Right lobe of liver (tissue), 6 donors: ENCODE results near the gene PCSK4. TPM values are rescaled to one million over a fixed set of nuclear protein-coding genes. Genes with fewer than 3 reads are reported as not detected.
A peak's percentile ranks its signal among the peaks of the same experiment; 100 is the strongest.
"Not testable (repeated sequence)": the region's sequence is repeated elsewhere in the genome, so short reads cannot be mapped to it uniquely, and the experiment has no call there.

ENCODE experiments used
- ATAC-seq, 4 donors: fragments of 200-7000 bp; cut with Tn5 transposase; one replicate each; pipeline ENCODE4 v1.9.1; 2020; ENCODE audit warnings: mild to moderate bottlenecking in 4 of 4, moderate library complexity in 4 of 4
- DNase-seq, 3 donors: peaks; one replicate each; pipeline ENCODE4 v3.0.0-alpha.2; 2020
- H3K27ac ChIP-seq, 3 donors: fragments of 200-600 bp; one replicate each; pipeline ENCODE4 v1.8.0; 2022
- H3K27me3 ChIP-seq, 2 donors: fragments of 200-600 bp; one replicate each; pipeline ENCODE4 v1.8.0; 2022
- H3K36me3 ChIP-seq, 4 donors: fragments of 200-600 bp; sonication (generic) in 1 of 4; one replicate each; pipeline versions ENCODE4 v1.5.1 to v1.8.0; 2017 to 2022; ENCODE audit warnings: control low read depth in 1 of 4
- H3K4me1 ChIP-seq, 4 donors: fragments of 200-600 bp; sonication (generic) in 1 of 4; one replicate each; pipeline versions ENCODE4 v1.5.1 to v1.8.0; 2017 to 2022; ENCODE audit warnings: control low read depth in 1 of 4
- H3K4me3 ChIP-seq, 3 donors: fragments of 200-600 bp; one replicate each; pipeline ENCODE4 v1.8.0; 2022
- H3K9me3 ChIP-seq, 4 donors: fragments of 200-600 bp; sonication (generic) in 1 of 4; one replicate each; pipeline versions ENCODE4 v1.5.1 to v1.8.0; 2017 to 2022; ENCODE audit warnings: control low read depth in 1 of 4
- CTCF ChIP-seq, 4 donors: fragments of 200-600 bp in 3 of 4; fragments of 450-650 bp in 1 of 4; IDR thresholded peaks; one replicate each; pipeline versions ENCODE4 v1.5.1 to v1.8.0; 2016 to 2022; ENCODE audit warnings: antibody characterized with exemption in 4 of 4, mild to moderate bottlenecking in 2 of 4
- POLR2A ChIP-seq: fragments of 450-650 bp; IDR thresholded peaks from one replicate; pipeline ENCODE4 v1.6.1; 2017; ENCODE audit warnings: antibody characterized with exemption, mild to moderate bottlenecking
- WGBS: methylation state at CpG from one replicate; pipeline ENCODE4 v1.1.6; 2018; ENCODE audit warnings: low coverage, low lambda C conversion rate; ENCODE audit not compliant: insufficient coverage; ENCODE audit errors: missing lambda C conversion rate; 5-methylcytosine and 5-hydroxymethylcytosine counted together
- intact Hi-C, 2 donors: fragments of 100-400 bp; cut with DNase I; formaldehyde crosslinking; loops; one replicate each; pipeline versions ENCODE4 v1.11.2 to v1.14.1; 2022
- total RNA-seq, 6 experiments: library from RNA; depleted of rRNA in 2 of 6; stranded (reverse); fragments of >200 nt in 2 of 6; fragmentation: NEBNext Ultra II Directional in 3 of 6; extraction: Animal tissue kit (Norgen Biotek cat#: 25700) in 3 of 6; gene quantifications; one replicate each; pipeline versions ENCODE4 v1.1.0 to v1.2.4, GENCODE V29; 2016 to 2023
- donor health status: DM: no; HTN: yes; CAD: no.
- donor health status: DM: no; HTN: no; CAD: no.
- donor health status: DM: no; HTN: no; CAD: no.
- donor health status: DM: no; HTN: yes; CAD: no.
- donor health status: DM: no; HTN: yes; CAD: no.

Gene PCSK4
- total RNA-seq, 6 experiments from 2014 or later = 2.0 to 8.0 (median 3.6) TPM

DNA sequence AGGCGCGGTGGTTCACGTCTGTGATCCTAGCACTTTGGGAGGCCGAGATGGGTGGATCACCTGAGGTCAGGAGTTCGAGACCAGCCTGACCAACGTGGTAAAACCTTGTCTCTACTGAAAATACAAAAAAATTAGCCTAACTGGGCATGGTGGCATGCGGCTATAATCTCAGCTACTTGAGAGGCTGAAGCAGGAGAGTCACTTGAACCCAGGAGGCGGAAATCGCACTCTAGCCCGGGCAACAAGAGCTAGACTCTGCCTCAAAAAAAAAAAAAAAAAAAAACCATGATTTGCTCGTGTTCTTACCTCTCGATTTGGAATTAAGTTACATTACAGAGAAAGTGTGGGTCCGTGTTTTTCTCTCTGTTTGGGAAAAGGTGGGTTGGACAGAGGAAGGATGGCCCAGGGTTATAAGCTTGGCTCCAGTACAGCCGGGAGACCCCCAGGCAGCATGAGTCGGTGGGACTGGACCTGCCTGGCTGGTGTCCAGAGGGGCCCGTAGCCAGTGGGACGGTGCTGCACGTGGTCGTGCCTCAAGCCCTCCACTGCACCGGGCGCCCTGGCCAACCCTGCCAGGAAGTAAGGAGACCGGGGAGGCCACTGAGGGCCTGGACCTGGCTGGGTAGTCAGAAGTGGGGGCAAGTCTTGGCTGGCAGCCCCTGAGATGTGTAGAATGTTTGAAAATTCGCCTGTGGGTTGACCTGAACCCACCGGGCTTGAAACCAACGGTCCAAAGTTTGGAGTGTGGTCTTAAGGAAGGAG is 48.3 kb downstream of the PCSK4 start:
- H3K4me1 ChIP-seq = peaks cover 0 to 24% (median 5%) of the 10 kb centered on the region in 4 donors
- DNase-seq (no peak), ATAC-seq (no peak)
- H3K27ac ChIP-seq = no peak overlapping the region
- H3K9me3 ChIP-seq = no peaks in the 10 kb centered on the region
- 88% methylated on average over 14 of the region's 25 CpGs for WGBS
- no peak for TF ChIP-seq POLR2A
- TF ChIP-seq CTCF (IDR thresholded peaks at IDR 0.05) = no peak
- intact Hi-C loops = loop anchor here in 1 of 2 donors (10.0 kb wide), 1 partner anchor 73 kb away; the partner anchor contains the start of gene ADAMTSL5
- H3K27me3 ChIP-seq = peaks cover 7 to 9% of the 10 kb centered on the region in 2 donors
- H3K36me3 ChIP-seq = peaks cover 0 to 31% (median 15%) of the 10 kb centered on the region in 4 donors
- no peak overlapping the region for H3K4me3 ChIP-seq

DNA sequence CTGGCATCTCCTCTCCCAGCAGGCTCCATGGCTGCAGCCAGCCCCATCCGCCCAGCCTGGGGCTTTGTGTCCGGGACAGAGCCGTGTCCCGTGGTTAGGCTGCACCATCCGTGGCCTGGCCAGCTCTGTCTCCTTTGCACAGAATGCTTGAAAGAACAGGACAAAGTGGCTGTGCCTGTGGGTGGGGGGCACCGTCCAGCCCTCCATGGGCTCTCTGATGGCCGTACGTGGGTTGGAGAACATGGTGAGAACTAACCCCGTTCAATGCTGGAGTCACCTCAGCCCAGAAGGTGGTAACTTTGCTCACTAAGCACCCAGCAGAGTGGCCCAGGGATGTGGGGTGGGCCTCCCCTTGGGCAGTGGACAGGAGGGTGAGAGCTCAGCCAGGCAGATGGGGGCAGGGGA is 49.1 kb downstream of the PCSK4 start:
- intact Hi-C loops = loop anchor here in 1 of 2 donors (10.0 kb wide), 1 partner anchor 74 kb away; the partner anchor contains the start of gene ADAMTSL5
- TF ChIP-seq POLR2A = no peak

DNA sequence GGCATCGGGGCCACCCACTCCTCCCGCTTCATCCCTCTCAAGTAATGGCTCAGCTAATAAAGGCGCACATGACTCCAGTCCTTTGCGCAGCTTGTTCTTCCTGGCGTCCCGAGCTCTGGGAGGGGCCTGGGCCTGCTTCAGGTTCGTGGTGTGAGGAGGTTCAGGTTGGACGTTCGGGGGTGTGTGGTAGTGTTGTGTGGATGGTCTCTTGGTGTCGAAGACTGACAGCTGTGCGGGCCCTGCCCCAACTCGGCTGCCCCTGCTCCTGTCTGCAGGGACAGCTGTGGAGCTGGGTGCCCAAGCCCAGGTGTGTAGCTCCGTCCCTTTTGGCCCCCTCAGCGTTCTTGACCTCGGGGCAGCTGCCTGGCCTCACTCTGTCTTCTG is 49.7 kb downstream of the PCSK4 start:
- intact Hi-C loops = loop anchor here in 1 of 2 donors (10.0 kb wide), 1 partner anchor 74 kb away; the partner anchor contains the start of gene ADAMTSL5
- no peak overlapping the region for H3K27ac ChIP-seq
- no peak overlapping the region for H3K4me3 ChIP-seq
- no peaks in the 10 kb centered on the region for H3K9me3 ChIP-seq
- H3K4me1 ChIP-seq = peaks cover 0 to 13% (median 5%) of the 10 kb centered on the region in 4 donors
- H3K27me3 ChIP-seq = no peaks in the 10 kb centered on the region
- 93% methylated on average over 3 of the region's 15 CpGs for WGBS
- no peak for ATAC-seq
- DNase-seq = no peak
- peaks cover 0 to 31% (median 15%) of the 10 kb centered on the region in 4 donors for H3K36me3 ChIP-seq
- TF ChIP-seq POLR2A = no peak
- no peak for TF ChIP-seq CTCF (IDR thresholded peaks at IDR 0.05)

More for the DNA sequence above, 49.1 kb downstream of the PCSK4 start:
- H3K9me3 ChIP-seq = no peaks in the 10 kb centered on the region
- DNase-seq (no peak), ATAC-seq (no peak)
- WGBS = 92% methylated on average over 6 of the region's 9 CpGs
- H3K36me3 ChIP-seq = peaks cover 0 to 31% (median 15%) of the 10 kb centered on the region in 4 donors
- H3K4me1 ChIP-seq = peaks cover 0 to 16% (median 5%) of the 10 kb centered on the region in 4 donors
- no peak overlapping the region for H3K4me3 ChIP-seq
- peaks cover 0 to under 1% of the 10 kb centered on the region in 2 donors for H3K27me3 ChIP-seq
- H3K27ac ChIP-seq = no peak overlapping the region

GRCh38 chr19:1439525-1440417 is 50.4 kb downstream of the PCSK4 start:
- not testable (repeated sequence) for ATAC-seq, H3K27ac ChIP-seq, H3K9me3 ChIP-seq, DNase-seq, H3K27me3 ChIP-seq
- Histone ChIP-seq H3K4me1 (peaks cover 0 to 10% (median 3%) of the 10 kb centered on the region in 4 donors), H3K4me3 (peak overlapping the region; percentile 84 to 99 (median 97)), H3K36me3 (peaks cover 0 to 31% (median 15%) of the 10 kb centered on the region in 4 donors)
- intact Hi-C loops = loop anchor here in 1 of 2 donors (10.0 kb wide), 1 partner anchor 75 kb away; the partner anchor contains the start of gene ADAMTSL5
- 53% methylated on average over 21 of the region's 57 CpGs for WGBS

DNA sequence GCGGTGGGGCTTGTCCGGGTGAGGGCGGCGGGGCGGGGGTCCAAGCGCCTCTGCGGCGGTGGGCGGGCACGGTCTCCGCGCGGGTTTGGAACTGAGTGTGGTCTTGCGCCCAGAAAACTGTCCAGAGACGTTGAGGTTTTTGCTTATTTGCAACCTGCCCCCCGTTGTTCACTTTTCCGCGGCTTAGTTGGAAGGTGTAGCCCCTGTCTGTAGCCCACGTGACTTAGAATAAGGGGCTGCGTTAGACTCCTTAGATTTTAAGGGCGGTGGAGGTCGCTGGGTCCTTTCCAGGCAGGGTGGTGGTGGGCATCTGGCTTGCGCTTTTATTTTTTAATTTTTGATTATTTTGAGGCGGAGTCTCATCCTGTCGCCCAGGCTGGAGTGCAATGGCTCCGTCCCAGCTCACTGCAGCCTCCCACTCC is 51.2 kb downstream of the PCSK4 start:
- H3K4me3 ChIP-seq = peak overlapping the region; percentile 84 to 99 (median 97)
- H3K27me3 ChIP-seq = no peaks in the 10 kb centered on the region
- H3K27ac ChIP-seq = peak overlapping the region; percentile 64 to 76 (median 75)
- H3K4me1 ChIP-seq = peaks cover 0 to 10% (median 3%) of the 10 kb centered on the region in 4 donors
- TF ChIP-seq POLR2A (no peak), CTCF (IDR thresholded peaks at IDR 0.05) (no peak)
- intact Hi-C loops = no loop called here
- peaks cover 0 to 31% (median 15%) of the 10 kb centered on the region in 4 donors for H3K36me3 ChIP-seq
- DNase-seq (no peak), ATAC-seq (no peak)
- no peaks in the 10 kb centered on the region for H3K9me3 ChIP-seq
- WGBS = 2% methylated on average over 11 of the region's 26 CpGs
